ENCODE data around the gene AVL9.

Gene AVL9

DNA sequence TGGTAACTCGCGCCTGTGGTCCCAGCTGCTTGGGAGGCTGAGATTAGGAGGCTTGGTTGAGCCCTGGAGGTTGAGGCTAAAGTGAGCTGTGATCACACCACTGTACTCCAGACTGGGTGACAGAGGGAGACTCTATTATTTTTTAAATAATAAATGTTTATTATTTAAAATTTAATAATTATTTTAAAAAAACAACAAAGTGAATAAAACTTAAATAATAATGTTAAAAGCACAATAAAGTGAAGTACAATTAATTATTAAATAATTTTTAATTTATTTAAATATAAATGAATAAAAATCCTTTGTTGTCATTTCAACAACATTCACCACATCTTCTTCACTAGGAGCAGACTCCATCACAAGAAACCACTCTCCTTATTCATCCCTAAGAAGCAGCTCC lies 64.8 kb downstream of the AVL9 start:
- in situ Hi-C loops (cut with HindIII; ENCODE audit: low sequenced_read_pairs) = no loop called here
- H3K4me3 ChIP-seq (ENCODE audit: low read depth, low read length) = no peak overlapping the region
- no peak for DNase-seq (ENCODE audit: low read depth)
- TF ChIP-seq, protein P1, sequence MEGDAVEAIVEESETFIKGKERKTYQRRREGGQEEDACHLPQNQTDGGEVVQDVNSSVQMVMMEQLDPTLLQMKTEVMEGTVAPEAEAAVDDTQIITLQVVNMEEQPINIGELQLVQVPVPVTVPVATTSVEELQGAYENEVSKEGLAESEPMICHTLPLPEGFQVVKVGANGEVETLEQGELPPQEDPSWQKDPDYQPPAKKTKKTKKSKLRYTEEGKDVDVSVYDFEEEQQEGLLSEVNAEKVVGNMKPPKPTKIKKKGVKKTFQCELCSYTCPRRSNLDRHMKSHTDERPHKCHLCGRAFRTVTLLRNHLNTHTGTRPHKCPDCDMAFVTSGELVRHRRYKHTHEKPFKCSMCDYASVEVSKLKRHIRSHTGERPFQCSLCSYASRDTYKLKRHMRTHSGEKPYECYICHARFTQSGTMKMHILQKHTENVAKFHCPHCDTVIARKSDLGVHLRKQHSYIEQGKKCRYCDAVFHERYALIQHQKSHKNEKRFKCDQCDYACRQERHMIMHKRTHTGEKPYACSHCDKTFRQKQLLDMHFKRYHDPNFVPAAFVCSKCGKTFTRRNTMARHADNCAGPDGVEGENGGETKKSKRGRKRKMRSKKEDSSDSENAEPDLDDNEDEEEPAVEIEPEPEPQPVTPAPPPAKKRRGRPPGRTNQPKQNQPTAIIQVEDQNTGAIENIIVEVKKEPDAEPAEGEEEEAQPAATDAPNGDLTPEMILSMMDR (IDR thresholded peaks at IDR 0.05; ENCODE audit: low read depth, low read length, missing control alignments) = no peak

DNA sequence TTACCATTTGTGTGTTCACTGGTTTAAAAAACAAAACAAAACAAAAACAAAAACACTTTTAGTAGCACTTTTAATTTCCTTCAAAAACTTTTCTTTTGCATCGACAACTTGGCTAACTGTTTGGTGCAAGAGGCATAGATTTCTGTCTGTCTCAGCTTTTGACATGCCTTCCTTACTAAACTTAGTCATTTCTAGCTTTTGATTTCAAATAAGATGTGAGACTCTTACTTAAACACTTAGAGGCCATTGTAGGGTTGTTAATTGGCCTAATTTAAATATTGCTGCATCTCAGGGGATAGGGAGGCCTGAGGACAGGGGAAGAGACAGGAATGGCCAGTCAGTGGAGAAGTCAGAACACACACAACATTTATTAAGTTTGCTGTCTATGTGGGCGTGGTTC lies 66.3 kb downstream of the AVL9 start:
- TF ChIP-seq, protein P1 (IDR thresholded peaks at IDR 0.05; ENCODE audit: low read depth, low read length, missing control alignments) = no peak
- no peak for DNase-seq (ENCODE audit: low read depth)
- in situ Hi-C loops (cut with HindIII; ENCODE audit: low sequenced_read_pairs) = no loop called here
- H3K4me3 ChIP-seq (ENCODE audit: low read depth, low read length) = no peak overlapping the region

DNA sequence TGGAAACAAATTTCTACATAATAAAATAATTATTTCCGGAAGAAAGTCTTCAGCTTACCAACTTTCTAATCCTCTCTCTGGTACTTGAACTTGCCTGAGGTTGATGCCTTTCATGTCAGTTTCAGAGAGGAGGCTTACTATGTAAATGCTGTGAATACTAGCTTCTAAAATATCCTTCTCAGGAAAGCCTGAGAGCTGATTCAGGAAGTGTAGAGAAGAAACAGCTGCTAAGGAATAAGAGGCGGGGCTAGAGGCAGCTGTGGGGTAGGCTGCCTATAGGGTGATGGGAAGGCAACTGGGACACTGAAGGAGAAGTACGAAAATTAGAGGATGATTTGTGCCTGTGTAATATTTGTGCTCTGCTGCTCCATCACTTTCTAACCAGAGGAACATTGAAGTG lies 69.3 kb downstream of the AVL9 start:
- DNase-seq (ENCODE audit: low read depth) = no peak
- TF ChIP-seq, protein P1 (IDR thresholded peaks at IDR 0.05; ENCODE audit: low read depth, low read length, missing control alignments) = no peak
- in situ Hi-C loops (cut with HindIII; ENCODE audit: low sequenced_read_pairs) = no loop called here
- no peak overlapping the region for H3K4me3 ChIP-seq (ENCODE audit: low read depth, low read length)

DNA sequence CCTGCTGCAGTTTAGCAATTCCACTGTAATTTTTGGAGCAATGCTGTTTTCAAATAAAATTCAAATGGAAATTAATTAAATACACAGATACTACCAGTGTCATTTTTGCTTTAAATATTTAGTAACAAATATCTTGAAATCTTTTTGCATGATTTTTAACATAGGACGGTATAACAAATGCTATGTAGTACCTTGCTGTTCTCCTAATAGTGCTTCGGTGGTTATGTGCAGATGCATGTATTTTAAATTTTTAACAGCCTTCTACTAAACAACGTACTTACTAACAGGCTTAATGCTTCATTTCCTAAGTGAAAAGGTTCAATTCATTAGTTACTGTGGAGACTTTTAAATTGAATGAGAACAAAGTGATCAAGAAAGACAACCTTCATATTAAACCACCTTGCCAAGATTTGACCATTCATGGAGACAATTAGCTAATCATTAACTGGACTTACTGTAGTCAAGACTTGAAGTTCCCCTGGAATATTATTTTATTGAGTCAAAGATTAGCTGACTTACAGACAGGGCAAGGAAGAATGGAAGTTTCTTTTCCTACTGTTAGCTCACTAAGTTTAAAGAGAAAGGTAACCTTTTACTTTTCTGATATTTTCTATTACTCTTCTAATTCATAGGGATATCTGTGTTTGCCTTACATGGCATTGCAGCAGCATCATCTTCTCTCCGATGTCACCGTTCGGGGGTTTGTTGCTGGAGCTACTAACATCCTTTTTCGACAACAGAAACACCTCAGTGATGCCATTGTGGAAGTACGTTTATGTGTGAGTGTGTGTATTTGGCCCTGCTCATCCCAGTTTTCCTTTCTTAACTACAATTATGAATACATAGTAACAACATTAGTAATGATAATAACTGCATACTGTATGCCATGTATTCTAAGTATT lies 74.3 kb downstream of the AVL9 start:
- TF ChIP-seq, protein P1 (IDR thresholded peaks at IDR 0.05; ENCODE audit: low read depth, low read length, missing control alignments) = no peak
- H3K4me3 ChIP-seq (ENCODE audit: low read depth, low read length) = no peak overlapping the region
- no peak for DNase-seq (ENCODE audit: low read depth)
- in situ Hi-C loops (cut with HindIII; ENCODE audit: low sequenced_read_pairs) = no loop called here

DNA sequence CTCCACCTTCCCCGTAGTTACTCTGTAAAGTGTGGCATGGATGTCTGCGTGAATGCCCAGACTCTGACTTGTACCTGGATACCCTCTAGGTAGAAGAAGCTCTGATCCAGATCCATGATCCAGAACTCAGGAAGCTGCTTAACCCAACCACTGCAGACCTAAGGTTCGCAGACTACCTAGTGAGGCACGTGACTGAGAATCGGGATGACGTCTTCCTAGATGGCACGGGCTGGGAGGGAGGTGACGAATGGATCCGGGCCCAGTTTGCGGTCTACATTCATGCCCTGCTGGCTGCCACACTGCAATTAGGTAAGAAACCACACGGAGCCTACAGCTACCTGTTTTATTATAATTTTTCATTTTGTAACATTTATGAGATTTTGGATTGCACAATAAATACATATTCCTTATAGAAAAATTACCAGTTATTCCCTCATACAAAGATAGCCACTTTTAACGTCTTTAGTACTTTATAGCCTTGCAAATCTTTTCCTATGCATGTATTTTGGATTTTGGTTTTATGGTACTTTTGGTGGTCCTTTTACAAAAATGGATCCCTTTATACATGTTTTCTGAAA lies 77.9 kb downstream of the AVL9 start:
- no peak for DNase-seq (ENCODE audit: low read depth)
- no peak overlapping the region for H3K4me3 ChIP-seq (ENCODE audit: low read depth, low read length)
- in situ Hi-C loops (cut with HindIII; ENCODE audit: low sequenced_read_pairs) = no loop called here
- TF ChIP-seq, protein P1 (IDR thresholded peaks at IDR 0.05; ENCODE audit: low read depth, low read length, missing control alignments) = no peak

DNA sequence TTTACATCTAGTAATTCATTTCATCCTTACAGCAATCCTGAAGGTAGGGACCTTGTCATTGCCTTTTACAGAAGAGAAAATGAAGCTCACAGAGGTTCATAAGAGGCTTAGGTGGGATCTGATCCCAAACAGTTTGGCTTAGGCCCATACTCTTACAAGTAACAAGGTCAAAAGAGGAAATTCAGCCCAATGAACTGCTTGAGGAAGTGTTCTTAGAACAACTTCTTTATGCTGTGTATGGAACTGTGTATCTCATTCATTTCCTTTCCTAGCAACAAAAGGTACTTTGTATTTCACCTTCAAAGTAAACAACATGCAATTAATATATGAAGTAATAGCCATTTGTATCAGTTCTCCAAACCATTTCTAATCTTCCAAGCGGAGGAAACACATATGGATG lies 79.3 kb downstream of the AVL9 start:
- no peak overlapping the region for H3K4me3 ChIP-seq (ENCODE audit: low read depth, low read length)
- in situ Hi-C loops (cut with HindIII; ENCODE audit: low sequenced_read_pairs) = no loop called here
- DNase-seq (ENCODE audit: low read depth) = no peak
- TF ChIP-seq, protein P1 (IDR thresholded peaks at IDR 0.05; ENCODE audit: low read depth, low read length, missing control alignments) = no peak
